Psoas muscle (tissue), 8 donors: ENCODE measurements around the gene SEMA4G. TPM values are rescaled to one million over a fixed set of nuclear protein-coding genes. Genes with fewer than 3 reads are reported as not detected.

ENCODE experiments used
- ATAC-seq, 4 donors: fragments of 200-7000 bp; cut with Tn5 transposase; one replicate each; pipeline ENCODE4 v1.9.1; 2020; ENCODE audit warnings: moderate library complexity in 3 of 4, mild to moderate bottlenecking in 2 of 4
- DNase-seq, 2 donors: peaks; one replicate each; pipeline ENCODE4 v3.0.0-alpha.2; 2020
- H3K27ac ChIP-seq: fragments of 200-600 bp; one replicate; pipeline ENCODE4 v1.8.0; 2022
- H3K27me3 ChIP-seq, 3 donors: fragments of 200-600 bp in 1 of 3; one replicate each; pipeline versions ENCODE4 v1.6.1 to v1.8.0; 2013 to 2022; ENCODE audit warnings: low read length in 2 of 3, mild to moderate bottlenecking in 2 of 3, moderate library complexity in 1 of 3; ENCODE audit not compliant: insufficient read depth in 3 of 3
- H3K36me3 ChIP-seq, 2 donors: fragments of 200-600 bp in 1 of 2; one replicate each; pipeline versions ENCODE4 v1.6.1 to v1.8.0; 2013 to 2022; ENCODE audit warnings: low read depth in 1 of 2, mild to moderate bottlenecking in 1 of 2, moderate library complexity in 1 of 2; ENCODE audit not compliant: insufficient read depth in 1 of 2
- H3K4me1 ChIP-seq: fragments of 200-600 bp; one replicate; pipeline ENCODE4 v1.8.0; 2022
- H3K4me3 ChIP-seq: fragments of 200-600 bp; one replicate; pipeline ENCODE4 v1.8.0; 2022; ENCODE audit warnings: mild to moderate bottlenecking
- H3K9me3 ChIP-seq: fragments of 200-600 bp; one replicate; pipeline ENCODE4 v1.8.0; 2022
- CTCF ChIP-seq: fragments of 200-600 bp; IDR thresholded peaks from one replicate; pipeline ENCODE4 v1.8.0; 2022; ENCODE audit warnings: antibody characterized with exemption
- WGBS, 3 donors: extraction: QIAGEN DNeasy Blood & Tissue Kit; methylation state at CpG; one replicate each; pipeline versions ENCODE4 v1.1.6 to v1.1.7; 2013; 5-methylcytosine and 5-hydroxymethylcytosine counted together
- intact Hi-C, 2 donors: fragments of 100-400 bp; cut with DNase I; formaldehyde crosslinking; loops; one replicate each; pipeline versions ENCODE4 v1.11.0 to v1.14.2; 2022
- polyA plus RNA-seq, 3 donors: library from polyadenylated mRNA; stranded (reverse); fragments of 200-250 nt; gene quantifications; one replicate each; pipeline ENCODE4 v1.2.3, GENCODE V29; 2013
- total RNA-seq, 4 donors: library from RNA; stranded (reverse); fragmentation: NEBNext Ultra II Directional in 2 of 4; extraction: Animal tissue kit (Norgen Biotek cat#: 25700) in 2 of 4; gene quantifications; one replicate each; pipeline versions ENCODE4 v1.2.1 to v1.2.4, GENCODE V29; 2021 to 2023
- donor health status: healthy with polysubstance abuse.
- donor health status: DM: no; HTN: no; CAD: no; lungs with moderate emphysema.
- donor health status: Bipolar disorder and iron deficiency.
- donor health status: healthy.
- donor health status: DM: yes; HTN: yes; CAD: no.
- donor health status: DM: no; HTN: no; CAD: no.
- donor health status: DM: no; HTN: no; CAD: no.
- donor health status: DM: yes; HTN: yes; CAD: no.

SEMA4G gene
- total and polyA plus RNA-seq, 7 donors: 0.08 to 1.4 (median 0.74) TPM

GRCh38 chr10:100988166-100988565, 18.9 kb downstream of the SEMA4G start:
- intact Hi-C loops: no loop called here
- Histone ChIP-seq H3K36me3 (peaks cover 0 to 74% of the 10 kb centered on the region in 2 donors), H3K27ac (peak overlapping the region; percentile 80), H3K27me3 (no peaks in the 10 kb centered on the region), H3K4me3 (peak overlapping the region; percentile 76), H3K4me1 (peaks cover 31% of the 10 kb centered on the region), H3K9me3 (no peaks in the 10 kb centered on the region)
- DNase-seq (peak in 1 of 2 donors; percentile 41), ATAC-seq (no peak)
- 54 to 57% (median 57%) methylated on average over 10 of the region's 10 CpGs for WGBS, 3 donors
- TF ChIP-seq CTCF: no peak

- intact Hi-C loops: no loop called here
- Histone ChIP-seq H3K27me3 (no peaks in the 10 kb centered on the region), H3K27ac (no peak overlapping the region), H3K36me3 (peaks cover 6 to 75% of the 10 kb centered on the region in 2 donors), H3K4me1 (peaks cover 31% of the 10 kb centered on the region), H3K4me3 (peak overlapping the region; percentile 22), H3K9me3 (no peaks in the 10 kb centered on the region)
- 84 to 85% (median 85%) methylated on average over 21 of the region's 21 CpGs for WGBS, 3 donors
- TF ChIP-seq CTCF: no peak
- no peak for ATAC-seq
- DNase-seq: no peak
Measured at GRCh38 chr10:100989088-100989487, 19.8 kb downstream of the SEMA4G start.

- intact Hi-C loops: loop anchor here in 1 of 2 donors (2.0 kb wide), 1 partner anchor 21 kb away; no protein-coding TSS in a partner anchor
- no peak for ATAC-seq
- Histone ChIP-seq H3K4me3 (no peak overlapping the region), H3K4me1 (peaks cover 16% of the 10 kb centered on the region), H3K36me3 (peaks cover 6 to 55% of the 10 kb centered on the region in 2 donors), H3K27ac (no peak overlapping the region), H3K27me3 (no peaks in the 10 kb centered on the region), H3K9me3 (no peaks in the 10 kb centered on the region)
- peak; percentile 74 for TF ChIP-seq CTCF
- no peak for DNase-seq
- 46 to 56% (median 51%) methylated on average over 10 of the region's 10 CpGs for WGBS, 3 donors
Measured at GRCh38 chr10:100993986-100994708, 24.8 kb downstream of the SEMA4G start.

- H3K27ac ChIP-seq: no peak overlapping the region
- intact Hi-C loops: loop anchor here (1.0 to 2.0 kb wide), 2 partner anchors 19 to 20 kb away; no protein-coding TSS in a partner anchor
Measured at GRCh38 chr10:100995181-100995580, 25.9 kb downstream of the SEMA4G start.

More at GRCh38 chr10:100995181-100995580, 25.9 kb downstream of the SEMA4G start:
- DNase-seq: no peak
- ATAC-seq: no peak
- WGBS, 3 donors: 46 to 63% (median 46%) methylated on average over 6 of the region's 6 CpGs
- no peaks in the 10 kb centered on the region for H3K27me3 ChIP-seq
- no peak overlapping the region for H3K4me3 ChIP-seq
- peaks cover 6 to 44% of the 10 kb centered on the region in 2 donors for H3K36me3 ChIP-seq
- H3K9me3 ChIP-seq: no peaks in the 10 kb centered on the region
- TF ChIP-seq CTCF: no peak
- peaks cover 8% of the 10 kb centered on the region for H3K4me1 ChIP-seq
